IPS-18c (cell line): ENCODE measurements around the gene AQP2.

Experiments used
- H3K4me3 ChIP-seq: 2 replicates; pipeline ENCODE4 v1.7.0; 2013; ENCODE audit warnings: low read depth, mild to moderate bottlenecking, low read length, moderate library complexity; ENCODE audit not compliant: insufficient read depth
- H3K9me3 ChIP-seq: one replicate; pipeline ENCODE4 v1.6.1; 2013; ENCODE audit warnings: mild to moderate bottlenecking, low read length, moderate library complexity; ENCODE audit not compliant: control insufficient read depth, insufficient read depth

Gene AQP2

GRCh38 chr12:49947593-49948226, 2.8 kb upstream of the AQP2 start:
- Histone ChIP-seq H3K9me3 (peaks cover 2% of the 10 kb centered on the region), H3K4me3 (no peak overlapping the region)

DNA sequence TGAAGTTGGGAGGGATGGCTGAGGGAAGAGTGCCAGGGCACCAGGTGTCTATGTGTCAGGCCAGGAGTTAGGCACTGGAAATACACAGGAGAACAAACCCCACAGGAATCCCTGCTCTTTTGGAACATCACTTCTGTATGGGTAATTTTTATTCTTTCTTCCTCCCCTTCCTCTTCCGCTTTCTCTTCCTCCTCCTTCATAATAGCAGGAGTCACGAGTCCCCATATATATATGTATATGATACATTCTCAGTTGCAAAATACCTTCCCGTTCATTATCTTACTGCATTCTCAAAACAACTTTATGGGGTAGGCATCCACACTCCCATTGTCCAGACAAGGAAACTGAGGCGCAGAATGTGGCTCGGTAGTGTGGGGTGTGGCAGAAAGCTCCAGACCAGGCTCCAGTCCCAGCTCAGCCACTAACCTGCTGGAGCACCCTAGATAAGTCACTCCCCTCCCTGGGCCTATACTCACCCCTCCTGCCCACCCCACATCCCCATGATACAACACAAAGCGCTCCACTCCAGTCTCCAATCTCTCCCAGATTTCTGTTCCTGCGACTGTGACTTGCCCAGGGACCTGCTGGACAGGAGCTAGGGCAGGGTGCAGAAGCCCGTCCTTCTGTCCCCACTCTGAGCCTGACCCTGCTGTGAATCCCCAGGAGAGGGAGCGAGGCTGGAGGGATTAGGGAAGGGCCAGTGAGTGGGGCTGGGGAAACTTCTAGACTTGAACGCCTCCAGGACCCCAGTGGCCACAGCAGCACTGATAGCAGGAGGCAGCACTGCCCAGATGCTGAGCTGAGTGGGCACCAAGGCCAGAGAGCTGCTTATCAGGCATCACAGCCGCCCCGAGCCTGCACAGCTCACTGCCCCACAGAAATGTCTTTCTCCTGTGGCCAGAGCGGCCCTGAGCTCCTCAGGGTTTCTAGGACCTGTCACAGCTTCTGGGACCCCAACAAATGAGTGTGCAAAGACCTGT, 1.4 kb upstream of the AQP2 start:
- H3K9me3 ChIP-seq: peaks cover 2% of the 10 kb centered on the region
- no peak overlapping the region for H3K4me3 ChIP-seq

DNA sequence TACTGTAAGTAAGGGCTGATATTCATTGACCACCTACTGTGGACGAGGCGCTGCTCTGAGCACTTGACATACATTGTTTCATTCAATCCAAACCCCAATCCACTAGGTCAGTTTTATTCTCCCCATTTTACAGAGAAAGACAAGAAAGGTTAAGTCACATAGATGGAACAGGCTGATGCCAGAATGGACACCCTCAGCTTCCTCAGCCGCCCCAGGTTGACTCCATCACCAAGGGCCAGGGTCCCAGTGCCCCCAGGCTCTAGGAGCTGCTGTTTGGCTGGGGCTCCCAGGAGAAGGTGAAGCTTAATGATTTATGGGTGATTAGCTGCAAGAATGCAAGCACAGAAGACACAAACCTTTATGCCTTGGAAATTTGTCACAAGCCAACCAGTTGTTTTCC, 671 bp upstream of the AQP2 start:
- Histone ChIP-seq H3K9me3 (peaks cover 2% of the 10 kb centered on the region), H3K4me3 (no peak overlapping the region)

DNA sequence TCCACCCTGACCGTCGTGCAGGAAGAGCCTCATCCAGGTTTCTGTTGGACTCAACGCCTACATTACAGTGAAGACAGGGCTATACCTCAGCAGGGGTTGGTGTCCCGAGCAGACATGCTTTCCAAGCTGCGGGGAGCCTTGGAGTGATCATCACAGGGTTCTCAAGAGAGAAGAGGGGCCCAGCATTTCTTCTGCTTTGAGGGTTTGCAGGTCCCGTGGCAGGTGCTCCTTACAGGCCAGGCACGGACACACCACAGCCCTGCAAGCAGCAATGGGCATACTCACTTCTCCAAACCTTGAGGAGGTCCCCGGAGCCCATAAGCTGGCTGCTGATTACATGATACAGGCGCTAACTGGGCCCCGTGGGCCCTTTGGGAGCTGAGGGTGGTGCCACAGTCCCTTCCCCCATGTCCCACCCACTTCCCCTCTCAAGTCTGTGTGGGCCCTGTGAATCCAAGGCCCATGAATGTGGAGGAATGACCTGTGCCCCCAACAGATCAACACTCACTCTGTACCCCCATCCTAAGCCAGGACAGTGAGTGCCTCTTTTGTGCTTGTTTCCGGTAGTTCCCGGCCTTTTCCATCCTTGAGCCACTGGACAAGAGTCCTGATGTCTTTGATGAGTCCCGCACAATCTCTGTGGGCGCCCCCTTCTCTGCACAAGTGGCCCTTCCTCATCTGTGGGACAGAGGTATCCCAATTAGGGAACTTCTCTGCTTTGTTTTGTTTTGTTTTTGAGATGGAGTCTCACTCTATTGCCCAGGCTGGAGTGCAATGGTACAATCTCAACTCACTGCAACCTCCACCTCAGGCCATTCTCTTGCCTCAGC, 1.1 kb downstream of the AQP2 start:
- Histone ChIP-seq H3K9me3 (peaks cover 2% of the 10 kb centered on the region), H3K4me3 (no peak overlapping the region)

GRCh38 chr12:49952391-49953055, 2.0 kb downstream of the AQP2 start:
- Histone ChIP-seq H3K4me3 (no peak overlapping the region), H3K9me3 (peaks cover 2% of the 10 kb centered on the region)

GRCh38 chr12:49953151-49953550, 2.6 kb downstream of the AQP2 start:
- H3K9me3 ChIP-seq: peaks cover 2% of the 10 kb centered on the region

DNA sequence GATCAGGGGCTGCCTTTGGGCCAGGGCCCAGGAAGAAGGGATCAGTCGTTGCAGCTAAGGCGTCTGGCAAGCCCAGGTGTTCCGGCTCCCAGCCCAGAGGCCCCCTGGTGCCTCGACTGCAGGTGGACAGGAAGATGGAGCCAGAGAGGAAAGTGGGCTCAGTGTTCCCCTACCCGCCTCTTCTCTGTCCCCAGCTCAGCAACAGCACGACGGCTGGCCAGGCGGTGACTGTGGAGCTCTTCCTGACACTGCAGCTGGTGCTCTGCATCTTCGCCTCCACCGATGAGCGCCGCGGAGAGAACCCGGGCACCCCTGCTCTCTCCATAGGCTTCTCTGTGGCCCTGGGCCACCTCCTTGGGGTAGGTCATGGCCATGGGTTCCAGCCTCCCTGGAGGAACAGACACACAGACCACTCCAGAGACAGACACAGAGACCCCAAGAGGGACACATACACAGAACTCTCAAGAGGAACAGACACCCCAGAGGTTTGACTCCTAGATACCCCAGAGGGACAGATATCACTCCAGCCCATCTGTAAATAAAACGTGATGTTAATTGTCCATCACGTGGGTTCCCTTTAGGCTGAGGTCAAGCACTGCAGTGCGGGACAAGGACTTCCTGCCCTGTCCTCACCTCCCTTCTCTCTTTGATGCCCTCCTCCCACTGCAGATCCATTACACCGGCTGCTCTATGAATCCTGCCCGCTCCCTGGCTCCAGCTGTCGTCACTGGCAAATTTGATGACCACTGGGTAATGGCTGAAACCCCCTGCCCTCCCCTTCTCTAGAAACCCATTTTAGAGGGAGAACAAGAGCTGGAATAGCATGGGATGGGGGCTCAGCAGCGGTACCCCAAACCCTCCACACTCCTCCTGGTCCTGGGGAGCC, 3.7 kb downstream of the AQP2 start:
- peaks cover 2% of the 10 kb centered on the region for H3K9me3 ChIP-seq
- H3K4me3 ChIP-seq: no peak overlapping the region

More at GRCh38 chr12:49953151-49953550, 2.6 kb downstream of the AQP2 start:
- H3K4me3 ChIP-seq: no peak overlapping the region

DNA sequence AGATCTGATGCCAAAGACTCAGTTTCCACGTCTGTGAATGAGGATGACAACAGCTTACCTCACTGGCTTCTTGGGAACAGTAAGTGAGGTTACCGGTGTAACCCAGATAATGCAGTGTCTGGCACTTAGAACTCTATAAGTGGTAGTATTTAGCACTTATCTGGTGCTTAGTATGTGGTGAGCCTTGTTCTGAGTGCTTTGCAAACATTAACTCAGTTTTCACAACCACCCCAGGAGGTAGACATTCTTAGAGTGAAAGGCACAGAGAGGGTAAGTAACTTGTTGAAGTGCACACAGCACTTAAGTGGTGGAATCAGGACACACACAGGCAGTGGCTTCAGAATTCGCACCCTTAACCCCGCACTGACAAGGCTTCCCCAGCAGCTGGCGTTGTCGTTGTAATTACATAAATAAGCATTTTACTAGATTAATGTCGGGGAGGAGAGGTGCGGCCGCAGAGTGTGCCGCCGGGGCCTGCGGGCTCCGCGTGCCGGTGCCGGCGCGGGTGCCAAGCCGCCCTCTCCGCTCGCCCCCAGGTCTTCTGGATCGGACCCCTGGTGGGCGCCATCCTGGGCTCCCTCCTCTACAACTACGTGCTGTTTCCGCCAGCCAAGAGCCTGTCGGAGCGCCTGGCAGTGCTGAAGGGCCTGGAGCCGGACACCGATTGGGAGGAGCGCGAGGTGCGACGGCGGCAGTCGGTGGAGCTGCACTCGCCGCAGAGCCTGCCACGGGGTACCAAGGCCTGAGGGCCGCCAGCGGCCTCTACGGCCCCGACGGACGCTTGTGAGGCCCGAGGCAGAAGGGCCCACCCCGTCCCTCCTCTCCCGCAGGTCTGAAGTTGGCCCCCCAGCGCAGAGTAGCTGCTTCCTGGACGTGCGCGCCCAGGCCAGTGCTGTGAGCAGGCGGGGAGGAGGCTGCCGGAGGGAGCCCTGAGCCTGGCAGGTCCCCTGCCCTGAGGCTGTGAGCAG, 4.6 kb downstream of the AQP2 start:
- no peak overlapping the region for H3K4me3 ChIP-seq
- H3K9me3 ChIP-seq: peaks cover 2% of the 10 kb centered on the region

- no peak overlapping the region for H3K4me3 ChIP-seq
Observed at GRCh38 chr12:49955899-49956662, 5.5 kb downstream of the AQP2 start.

DNA sequence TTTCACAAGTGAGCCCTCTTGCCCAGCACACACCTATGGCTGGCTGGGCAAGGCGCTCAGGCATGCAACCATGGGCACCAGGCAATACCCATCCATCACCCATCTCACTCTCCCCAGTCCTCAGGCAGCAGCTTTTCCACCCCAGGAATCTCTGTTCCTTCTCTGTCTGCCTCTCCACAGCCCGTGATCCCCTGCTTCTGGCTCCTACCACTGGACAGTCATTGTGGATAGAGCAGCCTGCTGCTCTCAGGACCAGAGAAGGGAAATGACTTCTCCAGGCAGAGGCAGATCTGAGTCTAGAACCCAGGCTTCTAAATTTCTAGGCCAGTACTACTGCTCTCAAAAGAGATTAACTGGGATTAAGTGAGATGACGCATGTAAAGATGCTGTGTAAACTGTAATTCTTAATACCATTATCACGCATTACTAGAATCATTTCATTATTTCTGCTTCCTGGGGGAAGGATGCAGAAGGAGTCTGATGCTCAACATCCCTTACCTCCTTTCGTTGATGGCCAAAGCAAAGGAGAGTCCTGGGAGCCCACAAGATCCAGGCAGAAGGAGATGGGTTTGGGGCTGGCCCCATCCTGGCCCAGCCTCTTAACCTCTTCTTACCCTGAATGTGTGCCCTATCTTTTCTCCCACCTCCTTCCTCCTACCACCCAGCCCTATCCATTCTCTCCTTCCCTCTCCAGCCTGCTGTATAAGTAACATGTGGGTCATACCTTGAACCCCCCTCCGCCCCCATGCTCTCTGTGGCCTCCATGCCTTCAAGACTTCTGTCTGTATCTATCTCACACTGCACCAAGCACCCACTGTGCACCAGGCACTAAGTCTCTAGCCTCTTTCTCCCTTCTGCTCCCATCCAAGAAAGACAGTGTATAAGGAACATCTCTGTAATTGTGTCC, 6.4 kb downstream of the AQP2 start:
- H3K4me3 ChIP-seq: no peak overlapping the region
- H3K9me3 ChIP-seq: no peaks in the 10 kb centered on the region

More at GRCh38 chr12:49955899-49956662, 5.5 kb downstream of the AQP2 start:
- H3K9me3 ChIP-seq: no peaks in the 10 kb centered on the region

DNA sequence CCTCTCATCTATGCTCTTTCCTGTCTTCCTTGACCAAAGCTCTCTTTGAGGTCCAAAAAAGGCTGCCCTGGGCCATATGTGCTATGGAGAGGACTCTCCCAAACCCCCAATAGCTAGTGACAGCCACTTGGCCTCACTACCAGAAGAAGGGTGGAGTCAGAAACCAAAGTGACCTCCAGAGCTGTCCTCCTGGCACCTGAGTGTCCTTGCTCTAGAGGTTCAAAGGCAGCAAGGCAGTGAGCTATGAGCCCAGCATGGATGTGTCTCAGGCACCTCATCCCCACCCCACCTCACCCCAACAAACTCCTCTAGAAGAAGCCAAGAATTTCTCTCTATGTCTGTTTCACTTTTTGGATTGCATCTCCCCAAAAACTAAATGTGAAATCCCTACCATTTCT, 7.0 kb downstream of the AQP2 start:
- Histone ChIP-seq H3K4me3 (no peak overlapping the region), H3K9me3 (no peaks in the 10 kb centered on the region)

GRCh38 chr12:49959685-49960473, 9.3 kb downstream of the AQP2 start:
- H3K9me3 ChIP-seq: no peaks in the 10 kb centered on the region
- no peak overlapping the region; the same call in 1 of the 2 replicates for H3K4me3 ChIP-seq
